ENCODE data around the gene PDPR.
"Not testable (repeated sequence)": the region's sequence is repeated elsewhere in the genome, so short reads cannot be mapped to it uniquely, and the experiment has no call there.

Gene PDPR

DNA sequence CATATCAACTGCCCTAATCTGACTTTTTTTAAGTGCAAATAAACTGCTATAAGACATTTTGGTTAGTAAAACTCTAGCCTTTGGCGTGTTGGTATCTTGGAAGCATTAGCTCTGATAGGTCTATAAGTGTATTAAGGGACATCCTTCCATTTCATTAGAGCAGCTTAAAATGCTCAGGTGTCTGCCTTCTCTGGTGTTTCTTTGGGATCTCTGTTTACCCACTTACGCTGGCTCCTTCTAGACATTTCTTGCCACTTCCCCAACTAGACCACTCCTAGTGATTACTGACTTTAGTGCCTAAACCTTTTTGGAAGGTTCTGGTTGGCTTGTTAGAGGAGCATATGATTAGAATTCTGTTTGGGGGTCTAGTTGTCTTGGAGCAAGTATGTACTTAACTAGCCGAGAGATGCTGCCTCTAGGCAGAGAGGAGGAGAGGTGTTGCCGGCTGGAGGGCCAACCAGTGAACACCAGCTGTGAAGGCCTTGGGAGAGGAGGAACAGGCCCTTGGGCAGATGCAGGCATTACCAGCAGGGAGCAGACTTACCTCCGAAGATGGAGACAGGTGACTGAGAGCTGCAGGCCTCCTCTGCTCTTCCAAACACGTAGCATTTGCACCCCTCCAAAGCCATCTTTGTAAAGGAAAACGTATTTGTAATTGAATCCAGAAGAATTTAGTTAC is 44.3 kb downstream of the PDPR start:
- H3K4me3 Mint-ChIP-seq, result no peak overlapping the region
- DNase-seq (ENCODE audit: low spot score in 2 of 2), result no peak
- no peak for ATAC-seq (replicated peaks; ENCODE audit: extremely low read depth, poor library complexity, severe bottlenecking)
- peaks cover 51% of the 10 kb centered on the region for H3K36me3 Mint-ChIP-seq (ENCODE audit: insufficient read depth)
- H3K27me3 Mint-ChIP-seq, result no peaks in the 10 kb centered on the region
- no peaks in the 10 kb centered on the region for H3K4me1 Mint-ChIP-seq
- no peaks in the 10 kb centered on the region for H3K9me3 Mint-ChIP-seq
- no peak overlapping the region for H3K27ac Mint-ChIP-seq (ENCODE audit: low read depth)

- DNase-seq (ENCODE audit: low spot score in 2 of 2), result peak in 1 of 2 donors; percentile 9
- Mint-ChIP-seq H3K27ac (ENCODE audit: low read depth) (no peak overlapping the region), H3K27me3 (no peaks in the 10 kb centered on the region), H3K36me3 (ENCODE audit: insufficient read depth) (peaks cover 38% of the 10 kb centered on the region), H3K4me3 (no peak overlapping the region), H3K9me3 (no peaks in the 10 kb centered on the region), H3K4me1 (no peaks in the 10 kb centered on the region)
- no peak for ATAC-seq (replicated peaks; ENCODE audit: extremely low read depth, poor library complexity, severe bottlenecking)
These were observed 45.5 kb downstream of the PDPR start for GRCh38 chr16:70159355-70160348.

DNA sequence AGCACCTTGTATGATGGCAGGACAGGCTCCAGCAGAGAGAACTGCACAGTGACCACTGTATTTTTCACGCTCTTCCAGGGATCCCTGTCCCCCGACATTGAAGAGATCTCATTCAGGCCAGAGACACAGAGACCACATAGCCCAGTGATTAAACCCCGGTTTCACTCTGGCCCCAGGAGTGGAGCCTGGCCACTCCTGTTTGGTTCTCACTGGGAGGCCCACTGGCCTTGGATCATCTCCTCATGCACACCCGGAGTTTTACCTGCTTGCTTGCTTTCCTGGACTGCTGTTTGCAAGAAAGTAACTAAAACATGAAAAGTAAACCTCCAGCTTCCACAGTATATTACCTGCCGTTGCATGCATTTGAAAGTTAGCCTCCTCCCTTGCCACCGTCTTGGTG is 46.3 kb downstream of the PDPR start:
- no peaks in the 10 kb centered on the region for H3K27me3 Mint-ChIP-seq
- H3K4me3 Mint-ChIP-seq, result no peak overlapping the region
- H3K9me3 Mint-ChIP-seq, result no peaks in the 10 kb centered on the region
- no peak for DNase-seq (ENCODE audit: low spot score in 2 of 2)
- H3K4me1 Mint-ChIP-seq, result peaks cover 6% of the 10 kb centered on the region
- ATAC-seq (replicated peaks; ENCODE audit: extremely low read depth, poor library complexity, severe bottlenecking), result no peak
- H3K27ac Mint-ChIP-seq (ENCODE audit: low read depth), result no peak overlapping the region
- peaks cover 34% of the 10 kb centered on the region for H3K36me3 Mint-ChIP-seq (ENCODE audit: insufficient read depth)

DNA sequence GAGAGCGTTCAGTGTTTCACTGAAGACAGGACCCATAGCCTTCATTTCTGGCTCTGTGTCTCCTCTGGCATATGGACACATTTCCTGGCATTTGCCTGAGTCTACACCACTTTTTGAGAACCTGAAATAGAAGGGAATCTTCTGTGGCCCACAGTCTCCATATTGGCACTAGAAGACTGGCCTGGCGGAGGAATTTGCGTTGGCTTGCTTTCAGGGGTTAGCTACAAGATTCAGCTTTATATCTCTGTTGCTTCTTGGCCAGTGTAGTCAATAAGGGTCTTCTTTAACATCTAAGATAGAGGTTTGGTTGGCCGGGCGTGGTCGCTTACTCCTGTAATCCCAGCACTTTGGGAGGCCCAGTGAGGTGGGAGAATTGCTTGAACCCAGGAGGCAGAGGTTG is 46.7 kb downstream of the PDPR start:
- H3K27ac Mint-ChIP-seq (ENCODE audit: low read depth), result no peak overlapping the region
- no peaks in the 10 kb centered on the region for H3K27me3 Mint-ChIP-seq
- DNase-seq (ENCODE audit: low spot score in 2 of 2) (no peak), ATAC-seq (replicated peaks; ENCODE audit: extremely low read depth, poor library complexity, severe bottlenecking) (no peak)
- H3K36me3 Mint-ChIP-seq (ENCODE audit: insufficient read depth), result peaks cover 30% of the 10 kb centered on the region
- no peaks in the 10 kb centered on the region for H3K9me3 Mint-ChIP-seq
- H3K4me3 Mint-ChIP-seq, result no peak overlapping the region
- H3K4me1 Mint-ChIP-seq, result peaks cover 6% of the 10 kb centered on the region

- H3K36me3 Mint-ChIP-seq (ENCODE audit: insufficient read depth), result peaks cover 25% of the 10 kb centered on the region
- H3K27me3 Mint-ChIP-seq, result no peaks in the 10 kb centered on the region
- H3K9me3 Mint-ChIP-seq, result no peaks in the 10 kb centered on the region
- H3K27ac Mint-ChIP-seq (ENCODE audit: low read depth), result no peak overlapping the region
- peaks cover 6% of the 10 kb centered on the region for H3K4me1 Mint-ChIP-seq
- no peak for ATAC-seq (replicated peaks; ENCODE audit: extremely low read depth, poor library complexity, severe bottlenecking)
- H3K4me3 Mint-ChIP-seq, result no peak overlapping the region
- no peak for DNase-seq (ENCODE audit: low spot score in 2 of 2)
These were observed 47.2 kb downstream of the PDPR start for GRCh38 chr16:70161350-70161749.

GRCh38 chr16:70162041-70162451 is 47.9 kb downstream of the PDPR start:
- Mint-ChIP-seq H3K27me3 (no peaks in the 10 kb centered on the region), H3K9me3 (no peaks in the 10 kb centered on the region), H3K4me3 (no peak overlapping the region), H3K27ac (ENCODE audit: low read depth) (no peak overlapping the region), H3K4me1 (peaks cover 6% of the 10 kb centered on the region), H3K36me3 (ENCODE audit: insufficient read depth) (peaks cover 18% of the 10 kb centered on the region)
- DNase-seq (ENCODE audit: low spot score in 2 of 2) (no peak), ATAC-seq (replicated peaks; ENCODE audit: extremely low read depth, poor library complexity, severe bottlenecking) (no peak)

GRCh38 chr16:70163596-70163995 is 49.5 kb downstream of the PDPR start:
- peaks cover 6% of the 10 kb centered on the region for H3K4me1 Mint-ChIP-seq
- H3K36me3 Mint-ChIP-seq (ENCODE audit: insufficient read depth), result peaks cover 8% of the 10 kb centered on the region
- no peak overlapping the region for H3K27ac Mint-ChIP-seq (ENCODE audit: low read depth)
- no peak overlapping the region for H3K4me3 Mint-ChIP-seq
- no peaks in the 10 kb centered on the region for H3K27me3 Mint-ChIP-seq
- H3K9me3 Mint-ChIP-seq, result no peaks in the 10 kb centered on the region
- DNase-seq (ENCODE audit: low spot score in 2 of 2), result no peak
- no peak for ATAC-seq (replicated peaks; ENCODE audit: extremely low read depth, poor library complexity, severe bottlenecking)

DNA sequence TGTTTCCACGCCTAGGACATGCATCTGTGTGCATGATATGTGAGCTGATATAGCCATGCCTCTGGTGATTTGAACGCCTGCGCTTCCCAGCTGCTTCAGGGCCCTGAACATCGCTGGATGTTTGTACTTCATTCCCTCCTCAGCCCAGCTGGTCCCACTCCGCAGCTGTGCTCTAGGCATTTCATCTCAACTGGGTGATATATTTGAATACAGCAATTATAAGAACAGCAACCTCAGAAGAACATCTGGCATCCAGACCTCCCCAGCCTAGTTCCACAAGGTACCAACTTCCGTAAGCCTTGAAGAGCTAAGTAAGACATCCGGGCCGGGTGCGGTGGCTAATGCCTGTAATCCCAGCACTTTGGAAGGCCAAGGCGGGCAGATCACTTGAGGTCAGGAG is 52.6 kb downstream of the PDPR start:
- not testable (repeated sequence) for H3K4me3 Mint-ChIP-seq; H3K27me3 Mint-ChIP-seq; H3K27ac Mint-ChIP-seq (ENCODE audit: low read depth); ATAC-seq (replicated peaks; ENCODE audit: extremely low read depth, poor library complexity, severe bottlenecking); H3K4me1 Mint-ChIP-seq; H3K36me3 Mint-ChIP-seq (ENCODE audit: insufficient read depth); DNase-seq (ENCODE audit: low spot score in 2 of 2); H3K9me3 Mint-ChIP-seq

DNA sequence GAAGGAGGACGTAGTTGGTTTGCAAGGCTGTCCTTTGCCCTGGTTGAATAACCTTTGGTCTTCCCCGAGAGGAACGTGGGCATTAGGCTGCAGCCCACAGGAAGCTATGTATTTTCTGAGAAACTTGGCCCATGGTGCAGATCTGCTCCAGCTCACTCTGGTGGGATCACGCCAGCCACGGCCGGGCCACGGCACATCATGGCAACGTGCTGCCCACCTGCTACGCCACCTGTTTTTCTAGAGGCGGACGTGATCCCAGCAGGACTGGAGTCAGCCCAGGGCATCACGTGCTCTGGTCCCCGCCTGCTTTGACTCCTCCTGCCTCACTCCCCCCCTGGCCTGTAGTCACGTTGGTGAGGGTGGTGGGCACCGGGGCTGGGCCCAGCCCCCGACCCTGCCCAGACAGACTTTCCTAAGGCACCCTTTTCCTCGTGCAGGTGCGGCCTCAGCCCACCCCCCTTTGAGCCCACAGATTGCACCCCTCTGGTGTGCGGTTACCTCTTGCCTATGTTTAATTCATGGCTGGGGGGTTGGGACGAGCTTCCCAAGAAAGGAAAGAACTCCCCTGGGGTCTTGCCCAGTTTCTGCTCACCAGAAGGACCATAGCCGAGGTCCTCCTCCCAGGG is 59.2 kb downstream of the PDPR start, which contains the start of gene CLEC18C:
TSS of gene CLEC18C (plus strand) at position 576 of the 626 bp plus-strand sequence. CDS start 492 bp downstream, outside the sequence.
- H3K4me1 Mint-ChIP-seq; H3K9me3 Mint-ChIP-seq; H3K27me3 Mint-ChIP-seq; ATAC-seq (replicated peaks; ENCODE audit: extremely low read depth, poor library complexity, severe bottlenecking); DNase-seq (ENCODE audit: low spot score in 2 of 2); H3K4me3 Mint-ChIP-seq; H3K36me3 Mint-ChIP-seq (ENCODE audit: insufficient read depth); H3K27ac Mint-ChIP-seq (ENCODE audit: low read depth): not testable (repeated sequence)

DNA sequence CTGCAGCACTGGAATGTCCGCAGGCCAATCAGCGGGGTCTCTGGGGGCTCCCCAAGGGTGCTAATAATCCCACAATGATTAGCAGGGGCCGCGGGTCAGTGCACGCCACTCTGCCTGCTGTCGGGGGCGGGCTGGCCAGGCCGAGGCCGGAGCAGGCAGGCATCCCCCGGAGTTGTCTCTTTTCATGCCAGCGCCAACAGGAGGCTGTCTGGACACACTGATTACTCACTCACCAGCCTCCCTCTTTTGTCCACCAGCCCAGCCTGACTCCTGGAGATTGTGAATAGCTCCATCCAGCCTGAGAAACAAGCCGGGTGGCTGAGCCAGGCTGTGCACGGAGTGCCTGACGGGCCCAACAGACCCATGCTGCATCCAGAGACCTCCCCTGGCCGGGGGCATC is 59.8 kb downstream of the PDPR start:
- ATAC-seq (replicated peaks; ENCODE audit: extremely low read depth, poor library complexity, severe bottlenecking); H3K4me3 Mint-ChIP-seq; H3K27me3 Mint-ChIP-seq; DNase-seq (ENCODE audit: low spot score in 2 of 2); H3K9me3 Mint-ChIP-seq; H3K4me1 Mint-ChIP-seq; H3K27ac Mint-ChIP-seq (ENCODE audit: low read depth); H3K36me3 Mint-ChIP-seq (ENCODE audit: insufficient read depth): not testable (repeated sequence)

- not testable (repeated sequence) for H3K36me3 Mint-ChIP-seq (ENCODE audit: insufficient read depth); H3K4me3 Mint-ChIP-seq
These were observed 60.3 kb downstream of the PDPR start for GRCh38 chr16:70174387-70174932.

GRCh38 chr16:70187858-70188607 is 73.9 kb downstream of the PDPR start:
- H3K9me3 Mint-ChIP-seq; H3K27ac Mint-ChIP-seq (ENCODE audit: low read depth); DNase-seq (ENCODE audit: low spot score in 2 of 2); H3K36me3 Mint-ChIP-seq (ENCODE audit: insufficient read depth); H3K4me3 Mint-ChIP-seq; H3K4me1 Mint-ChIP-seq; H3K27me3 Mint-ChIP-seq; ATAC-seq (replicated peaks; ENCODE audit: extremely low read depth, poor library complexity, severe bottlenecking): not testable (repeated sequence)

More at GRCh38 chr16:70174387-70174932, 60.3 kb downstream of the PDPR start:
- not testable (repeated sequence) for H3K9me3 Mint-ChIP-seq; ATAC-seq (replicated peaks; ENCODE audit: extremely low read depth, poor library complexity, severe bottlenecking); H3K4me1 Mint-ChIP-seq; H3K27ac Mint-ChIP-seq (ENCODE audit: low read depth); H3K27me3 Mint-ChIP-seq; DNase-seq (ENCODE audit: low spot score in 2 of 2)
